Mucosa of descending colon (tissue), 3 donors: ENCODE measurements around the gene ZNF746. TPM values are rescaled to one million over a fixed set of nuclear protein-coding genes. Genes with fewer than 3 reads are reported as not detected.
A peak's percentile ranks its signal among the peaks of the same experiment; 100 is the strongest.

Experiments used
- ATAC-seq: fragments of 200-7000 bp; cut with Tn5 transposase; one replicate; pipeline ENCODE4 v1.9.1; 2020; ENCODE audit warnings: mild to moderate bottlenecking, moderate library complexity
- DNase-seq, 3 donors: peaks; one replicate each; pipeline ENCODE4 v3.0.0-alpha.2; 2020
- H3K36me3 ChIP-seq: fragments of 200-600 bp; one replicate; pipeline ENCODE4 v1.8.0; 2021; ENCODE audit warnings: low read depth, mild to moderate bottlenecking
- H3K4me1 ChIP-seq: fragments of 200-600 bp; one replicate; pipeline ENCODE4 v1.8.0; 2021; ENCODE audit warnings: low read depth, mild to moderate bottlenecking
- H3K4me3 ChIP-seq: fragments of 200-600 bp; one replicate; pipeline ENCODE4 v1.8.0; 2021; ENCODE audit warnings: mild to moderate bottlenecking
- H3K9me3 ChIP-seq: fragments of 200-600 bp; one replicate; pipeline ENCODE4 v1.8.0; 2021; ENCODE audit warnings: mild to moderate bottlenecking
- CTCF ChIP-seq: fragments of 200-600 bp; IDR thresholded peaks from one replicate; pipeline ENCODE4 v1.8.0; 2022; ENCODE audit warnings: antibody characterized with exemption, mild to moderate bottlenecking
- intact Hi-C, 2 donors: fragments of 100-400 bp; cut with DNase I in 1 of 2; cut with micrococcal nuclease in 1 of 2; formaldehyde crosslinking; loops; one replicate each; pipeline versions ENCODE4 v1.11.0 to v1.11.1; 2022; cut with DNase I, micrococcal nuclease
- total RNA-seq, 3 donors: library from RNA; stranded (reverse); fragmentation: NEBNext Ultra II Directional in 2 of 3; extraction: Animal tissue kit (Norgen Biotek cat#: 25700) in 2 of 3; gene quantifications; one replicate each; pipeline versions ENCODE4 v1.2.1 to v1.2.4, GENCODE V29; 2021 to 2023
- donor health status: DM: no; HTN: no; CAD: no; lungs with moderate emphysema.
- donor health status: DM: no; HTN: no; CAD: no.
- donor health status: DM: no; HTN: yes; CAD: no.

The ZNF746 gene
- total RNA-seq, 3 donors from 2014 or later, result 10.8 to 22.0 (median 13.5) TPM

- Histone ChIP-seq H3K36me3 (no peaks in the 10 kb centered on the region), H3K4me3 (no peak overlapping the region), H3K4me1 (no peaks in the 10 kb centered on the region), H3K9me3 (peaks cover 20% of the 10 kb centered on the region)
- intact Hi-C loops, result no loop called here
- no peak for ATAC-seq
- no peak for DNase-seq
- no peak for TF ChIP-seq CTCF
These were observed 7.9 kb upstream of the ZNF746 start for GRCh38 chr7:149505551-149505950.

GRCh38 chr7:149501651-149502050 lies 4.0 kb upstream of the ZNF746 start:
- no peak overlapping the region for H3K4me3 ChIP-seq
- no peak for DNase-seq
- peaks cover 2% of the 10 kb centered on the region for H3K4me1 ChIP-seq
- H3K36me3 ChIP-seq, result no peaks in the 10 kb centered on the region
- no peak for ATAC-seq
- H3K9me3 ChIP-seq, result no peaks in the 10 kb centered on the region
- intact Hi-C loops, result no loop called here
- no peak for TF ChIP-seq CTCF

- ATAC-seq (no peak), DNase-seq (no peak)
- TF ChIP-seq CTCF, result no peak
- Histone ChIP-seq H3K36me3 (no peaks in the 10 kb centered on the region), H3K9me3 (no peaks in the 10 kb centered on the region), H3K4me3 (no peak overlapping the region), H3K4me1 (peaks cover 5% of the 10 kb centered on the region)
- intact Hi-C loops, result no loop called here
These were observed 3.3 kb upstream of the ZNF746 start for GRCh38 chr7:149500910-149501309.

GRCh38 chr7:149500201-149500600 lies 2.6 kb upstream of the ZNF746 start:
- DNase-seq (no peak), ATAC-seq (no peak)
- intact Hi-C loops, result no loop called here
- Histone ChIP-seq H3K4me3 (no peak overlapping the region), H3K9me3 (no peaks in the 10 kb centered on the region), H3K36me3 (no peaks in the 10 kb centered on the region), H3K4me1 (peaks cover 5% of the 10 kb centered on the region)
- TF ChIP-seq CTCF, result no peak

- H3K36me3 ChIP-seq, result no peaks in the 10 kb centered on the region
- H3K4me3 ChIP-seq, result no peak overlapping the region
- peaks cover 5% of the 10 kb centered on the region for H3K4me1 ChIP-seq
- TF ChIP-seq CTCF, result no peak
- H3K9me3 ChIP-seq, result no peaks in the 10 kb centered on the region
- intact Hi-C loops, result no loop called here
- ATAC-seq (no peak), DNase-seq (no peak)
These were observed 1.2 kb upstream of the ZNF746 start for GRCh38 chr7:149498811-149499210.

- no peak for TF ChIP-seq CTCF
- peak; percentile 39 for ATAC-seq
- peaks cover 14% of the 10 kb centered on the region for H3K36me3 ChIP-seq
- H3K9me3 ChIP-seq, result no peaks in the 10 kb centered on the region
- DNase-seq, result peak; percentile 58 to 76 (median 70)
- intact Hi-C loops, result no loop called here
- peak overlapping the region; percentile 83 for H3K4me3 ChIP-seq
- H3K4me1 ChIP-seq, result peaks cover 5% of the 10 kb centered on the region
These were observed 792 bp downstream of the ZNF746 start for GRCh38 chr7:149496642-149497391.
